HepG2 (cell line): Measurements from ENCODE around the gene MIF4GD. TPM values are rescaled to one million over a fixed set of nuclear protein-coding genes. Genes with fewer than 3 reads are reported as not detected.

Source experiments
- ARID2 ChIP-seq: sonication (generic); formaldehyde crosslinking; IDR thresholded peaks from 2 replicates; pipeline ENCODE4 v1.8.1; 2022; ENCODE audit warnings: mild to moderate bottlenecking, missing genetic modification reagents, borderline replicate concordance
- BCL6 ChIP-seq: IDR thresholded peaks from 2 replicates; pipeline ENCODE4 v1.6.1; 2016; ENCODE audit warnings: missing genetic modification reagents, missing compliant biosample characterization
- BRF2 ChIP-seq: sonication (generic); formaldehyde crosslinking; IDR thresholded peaks from 2 replicates; pipeline ENCODE4 v1.8.1; 2022; ENCODE audit warnings: mild to moderate bottlenecking, missing genetic modification reagents
- KDM5A ChIP-seq: fragments of 200-600 bp; sonication (generic); IDR thresholded peaks from 2 replicates; pipeline ENCODE4 v1.7.0; 2018; ENCODE audit warnings: antibody characterized with exemption, mild to moderate bottlenecking, low read length, borderline replicate concordance
- MBNL3 ChIP-seq: fragments of 250-450 bp; sonication (Bioruptor Pico); conservative IDR thresholded peaks from 2 replicates; pipeline ENCODE4 v1.8.0; 2022; ENCODE audit warnings: mild to moderate bottlenecking, inconsistent platforms
- MTF2 ChIP-seq: sonication (generic); formaldehyde crosslinking; IDR thresholded peaks from 2 replicates; pipeline ENCODE4 v1.5.0; 2020; ENCODE audit warnings: missing genetic modification reagents, borderline replicate concordance
- MYNN ChIP-seq: sonication (generic); formaldehyde crosslinking; IDR thresholded peaks from 2 replicates; pipeline ENCODE4 v1.4.0; 2020; ENCODE audit warnings: mild to moderate bottlenecking, low read depth, missing genetic modification reagents
- PHF20 ChIP-seq: sonication (generic); formaldehyde crosslinking; IDR thresholded peaks from 2 replicates; pipeline ENCODE4 v1.5.0; 2020; ENCODE audit warnings: mild to moderate bottlenecking, missing genetic modification reagents
- ZBTB21 ChIP-seq: sonication (generic); formaldehyde crosslinking; IDR thresholded peaks from 2 replicates; pipeline ENCODE4 v1.4.0; 2020; ENCODE audit warnings: missing genetic modification reagents
- ZBTB26 ChIP-seq: IDR thresholded peaks from 2 replicates; pipeline ENCODE4 v1.6.1; 2016; ENCODE audit warnings: missing compliant biosample characterization, missing genetic modification reagents, borderline replicate concordance
- ZBTB33 ChIP-seq: sonication (generic); formaldehyde crosslinking; IDR thresholded peaks from 2 replicates; pipeline ENCODE4 v1.4.0; 2020; ENCODE audit warnings: missing genetic modification reagents
- ZFX ChIP-seq: sonication (generic); formaldehyde crosslinking; IDR thresholded peaks from 2 replicates; pipeline ENCODE4 v1.4.0; 2020; ENCODE audit warnings: mild to moderate bottlenecking, low read depth, missing genetic modification reagents, moderate library complexity
- ZNF235 ChIP-seq: sonication (generic); formaldehyde crosslinking; IDR thresholded peaks from 2 replicates; pipeline ENCODE4 v1.8.1; 2023; ENCODE audit warnings: mild to moderate bottlenecking, missing genetic modification reagents, borderline replicate concordance
- ZNF329 ChIP-seq: sonication (generic); formaldehyde crosslinking; IDR thresholded peaks from 2 replicates; pipeline ENCODE4 v1.9.0; 2021; ENCODE audit warnings: low read depth, mild to moderate bottlenecking, missing genetic modification reagents
- ZNF34 ChIP-seq: sonication (generic); formaldehyde crosslinking; IDR thresholded peaks from 2 replicates; pipeline ENCODE4 v1.4.0; 2020; ENCODE audit warnings: mild to moderate bottlenecking, missing genetic modification reagents, borderline replicate concordance
- ZNF556 ChIP-seq: sonication (generic); formaldehyde crosslinking; IDR thresholded peaks from 2 replicates; pipeline ENCODE4 v1.4.0; 2020; ENCODE audit warnings: mild to moderate bottlenecking, missing genetic modification reagents, borderline replicate concordance
- ZNF567 ChIP-seq: sonication (generic); formaldehyde crosslinking; IDR thresholded peaks from 2 replicates; pipeline ENCODE4 v1.8.1; 2023; ENCODE audit warnings: mild to moderate bottlenecking, missing genetic modification reagents, borderline replicate concordance
- polyA plus RNA-seq, 8 experiments: library from polyadenylated mRNA; depleted of rRNA in 3 of 8; stranded (reverse) in 7 of 8; unstranded in 1 of 8; fragments of >200 nt; fragmentation: Illumina TruSeq in 4 of 8; extraction: Trizol in 4 of 8; gene quantifications; 2 replicates each; pipeline versions ENCODE4 v1.2.1 to v1.2.3, GENCODE V29; 2011 to 2016; ENCODE audit warnings: low read depth in 4 of 8, missing spikeins in 1 of 8, mixed read lengths in 1 of 8; ENCODE audit not compliant: insufficient read depth in 1 of 8
- total RNA-seq, 5 experiments: library from RNA; depleted of rRNA; stranded (reverse); fragments of >200 nt; fragmentation: Illumina TruSeq; extraction: Trizol; gene quantifications; 2 replicates each; pipeline ENCODE4 v1.2.3, GENCODE V29; 2016; ENCODE audit warnings: low read depth in 1 of 5
- TF ChIP-seq, protein P1 (sequence below): sonication (generic); formaldehyde crosslinking; IDR thresholded peaks from 2 replicates; pipeline ENCODE4 v1.4.0; 2020; ENCODE audit warnings: missing genetic modification reagents, borderline replicate concordance
- TF ChIP-seq, protein P2 (sequence below): sonication (generic); formaldehyde crosslinking; IDR thresholded peaks from 2 replicates; pipeline ENCODE4 v1.8.1; 2022; ENCODE audit warnings: low read depth, mild to moderate bottlenecking, missing genetic modification reagents

Gene MIF4GD
- total and polyA plus RNA-seq, 2 of the 13 experiments (the other 11 are each of a cell fraction or from before 2014, with no cell fraction given): 14.0 to 28.0 TPM

- TF ChIP-seq, protein P1, sequence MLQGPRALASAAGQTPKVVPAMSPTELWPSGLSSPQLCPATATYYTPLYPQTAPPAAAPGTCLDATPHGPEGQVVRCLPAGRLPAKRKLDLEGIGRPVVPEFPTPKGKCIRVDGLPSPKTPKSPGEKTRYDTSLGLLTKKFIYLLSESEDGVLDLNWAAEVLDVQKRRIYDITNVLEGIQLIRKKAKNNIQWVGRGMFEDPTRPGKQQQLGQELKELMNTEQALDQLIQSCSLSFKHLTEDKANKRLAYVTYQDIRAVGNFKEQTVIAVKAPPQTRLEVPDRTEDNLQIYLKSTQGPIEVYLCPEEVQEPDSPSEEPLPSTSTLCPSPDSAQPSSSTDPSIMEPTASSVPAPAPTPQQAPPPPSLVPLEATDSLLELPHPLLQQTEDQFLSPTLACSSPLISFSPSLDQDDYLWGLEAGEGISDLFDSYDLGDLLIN (CRISPR knock-in tag): peak; percentile 92; the same call in 1 of the 2 replicates
- peak; percentile 31; the same call in 1 of the 2 replicates for TF ChIP-seq ZNF235
- no peak for TF ChIP-seq ZBTB21
- TF ChIP-seq BRF2 (CRISPR knock-in tag): peak; percentile 40; the same call in 1 of the 2 replicates
- TF ChIP-seq ZNF34 (CRISPR knock-in tag): no peak; the same call in 1 of the 2 replicates
- TF ChIP-seq BCL6 (CRISPR knock-in tag): peak; percentile 87
- TF ChIP-seq ZFX (CRISPR knock-in tag): peak; percentile 82
- peak; percentile 89 for TF ChIP-seq ZNF567 (CRISPR knock-in tag)
- peak; percentile 93 for TF ChIP-seq MYNN (CRISPR knock-in tag)
- 0 out of 2 replicates have a peak, but pooled peaks have one; percentile 29 for TF ChIP-seq ZBTB26 (CRISPR knock-in tag)
- TF ChIP-seq KDM5A: peak; percentile 40; the same call in 1 of the 2 replicates
- TF ChIP-seq MBNL3 (CRISPR knock-in tag): no peak
- peak; percentile 72; the same call in 1 of the 2 replicates for TF ChIP-seq PHF20 (CRISPR knock-in tag)
- peak; percentile 84 for TF ChIP-seq ZBTB33 (CRISPR knock-in tag)
- TF ChIP-seq MTF2 (CRISPR knock-in tag): no peak
- peak; percentile 96 for TF ChIP-seq ARID2 (CRISPR knock-in tag)
- no peak for TF ChIP-seq ZNF329 (CRISPR knock-in tag)
- TF ChIP-seq, protein P2, sequence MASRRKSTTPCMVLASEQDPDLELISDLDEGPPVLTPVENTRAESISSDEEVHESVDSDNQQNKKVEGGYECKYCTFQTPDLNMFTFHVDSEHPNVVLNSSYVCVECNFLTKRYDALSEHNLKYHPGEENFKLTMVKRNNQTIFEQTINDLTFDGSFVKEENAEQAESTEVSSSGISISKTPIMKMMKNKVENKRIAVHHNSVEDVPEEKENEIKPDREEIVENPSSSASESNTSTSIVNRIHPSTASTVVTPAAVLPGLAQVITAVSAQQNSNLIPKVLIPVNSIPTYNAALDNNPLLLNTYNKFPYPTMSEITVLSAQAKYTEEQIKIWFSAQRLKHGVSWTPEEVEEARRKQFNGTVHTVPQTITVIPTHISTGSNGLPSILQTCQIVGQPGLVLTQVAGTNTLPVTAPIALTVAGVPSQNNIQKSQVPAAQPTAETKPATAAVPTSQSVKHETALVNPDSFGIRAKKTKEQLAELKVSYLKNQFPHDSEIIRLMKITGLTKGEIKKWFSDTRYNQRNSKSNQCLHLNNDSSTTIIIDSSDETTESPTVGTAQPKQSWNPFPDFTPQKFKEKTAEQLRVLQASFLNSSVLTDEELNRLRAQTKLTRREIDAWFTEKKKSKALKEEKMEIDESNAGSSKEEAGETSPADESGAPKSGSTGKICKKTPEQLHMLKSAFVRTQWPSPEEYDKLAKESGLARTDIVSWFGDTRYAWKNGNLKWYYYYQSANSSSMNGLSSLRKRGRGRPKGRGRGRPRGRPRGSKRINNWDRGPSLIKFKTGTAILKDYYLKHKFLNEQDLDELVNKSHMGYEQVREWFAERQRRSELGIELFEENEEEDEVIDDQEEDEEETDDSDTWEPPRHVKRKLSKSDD (CRISPR knock-in tag): peak; percentile 96
- peak; percentile 82 for TF ChIP-seq ZNF556 (CRISPR knock-in tag)
Observed at GRCh38 chr17:75289115-75289831, 18.2 kb upstream of the MIF4GD start, which contains the start of gene SLC25A19 (continued).
